NT2/D1 (cell line): ENCODE measurements around the gene RSPO3.

Experiments used
- SUZ12 ChIP-seq: IDR thresholded peaks from 2 replicates; pipeline ENCODE4 v1.6.1; 2011; ENCODE audit not compliant: insufficient read length, insufficient read depth; ENCODE audit errors: extremely low read depth
- ZNF274 ChIP-seq: IDR thresholded peaks from 2 replicates; pipeline ENCODE4 v1.6.1; 2011; ENCODE audit warnings: mild to moderate bottlenecking, low read depth, low read length

DNA sequence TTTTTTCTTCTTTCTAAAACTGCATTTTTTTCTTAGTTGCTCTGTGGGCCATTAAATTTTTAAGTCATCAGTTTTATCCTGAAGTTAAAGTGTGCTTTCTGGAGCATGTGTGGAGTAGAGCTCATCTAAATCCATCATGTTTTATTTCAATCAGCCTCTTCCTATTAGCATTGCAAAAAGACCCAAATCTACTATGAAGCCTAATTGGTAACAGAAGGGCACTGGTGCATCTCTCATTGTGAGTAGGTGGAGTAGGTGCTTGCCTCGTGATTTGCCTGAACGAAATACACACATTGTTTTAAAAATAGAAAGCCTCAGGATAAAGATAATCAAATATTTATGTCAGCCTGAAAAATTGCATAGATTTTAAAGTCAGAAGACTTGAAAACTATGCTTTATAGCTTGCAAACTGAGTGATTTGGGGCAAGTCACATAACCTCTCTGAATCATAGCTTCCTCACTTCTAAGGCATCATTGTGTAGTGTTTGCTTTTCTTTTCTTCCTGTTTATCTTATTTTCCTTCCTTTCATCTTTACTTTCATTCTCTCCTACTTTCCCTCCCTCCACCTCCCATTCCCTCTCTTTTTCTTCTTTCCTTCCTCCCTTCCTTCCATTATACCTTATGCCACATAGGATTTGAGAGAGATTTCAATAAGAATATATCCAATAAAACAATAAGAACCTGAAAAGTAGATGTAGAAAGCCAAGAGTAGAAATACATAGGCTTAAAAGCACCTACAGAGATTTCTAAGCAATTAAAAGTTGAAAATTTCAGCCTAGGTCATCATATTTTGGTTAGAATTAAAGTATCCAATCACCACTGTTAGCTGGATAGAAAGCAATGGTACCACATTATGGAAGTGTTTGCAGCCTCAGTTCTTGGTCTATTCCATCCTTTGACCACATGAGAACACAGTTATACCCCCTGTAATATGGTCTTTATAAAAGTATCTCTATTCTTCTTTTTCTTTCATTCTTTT lies 98.6 kb downstream of the RSPO3 start:
- TF ChIP-seq SUZ12: no peak
- TF ChIP-seq ZNF274: no peak
